Measurements from ENCODE around the gene ARHGAP26. TPM values are rescaled to one million over a fixed set of nuclear protein-coding genes. Genes with fewer than 3 reads are reported as not detected.

The ARHGAP26 gene
- total RNA-seq, 1 donor from 2014 or later: 36.7 TPM

DNA sequence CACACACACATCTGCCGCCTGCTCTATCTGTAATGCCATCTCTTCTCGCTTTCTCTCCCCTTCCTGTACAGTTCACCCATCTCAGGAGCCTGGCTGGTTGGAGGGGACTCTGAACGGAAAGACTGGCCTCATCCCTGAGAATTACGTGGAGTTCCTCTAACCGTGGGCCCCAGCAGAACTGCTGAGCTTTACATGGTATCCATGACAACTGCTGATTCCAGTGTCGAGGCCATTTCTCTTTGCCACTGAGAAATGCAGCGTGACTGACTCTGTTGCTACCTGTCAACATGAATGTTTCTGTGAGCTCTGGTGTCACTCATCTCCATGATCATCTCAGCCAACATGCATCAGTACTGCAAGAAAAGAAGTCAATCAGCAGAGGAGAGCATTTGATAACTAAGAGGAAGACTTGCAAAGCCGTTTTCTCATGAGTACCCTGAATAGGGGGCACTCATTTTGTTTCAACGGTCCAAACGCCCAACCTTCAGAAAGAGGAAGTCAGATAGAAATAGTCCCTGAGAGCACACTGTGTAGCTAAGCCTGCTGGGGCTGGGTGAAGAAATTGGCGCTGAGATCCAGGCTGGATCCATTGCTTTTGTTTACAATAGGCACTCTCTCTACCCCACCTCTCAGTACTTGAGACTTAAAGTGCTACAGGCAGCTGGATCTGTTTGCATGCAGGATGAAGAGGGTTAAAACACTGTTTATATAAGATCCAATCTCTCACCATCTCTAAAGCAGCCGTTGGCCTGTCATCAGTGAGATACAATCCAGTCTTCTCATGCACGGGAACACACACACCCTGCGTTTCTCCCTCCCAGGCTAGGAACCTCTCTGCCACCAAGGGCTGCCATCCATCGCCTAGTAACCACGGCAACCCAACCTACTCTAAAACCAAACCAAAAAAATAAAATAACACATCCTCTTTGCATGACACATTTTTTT lies 452.4 kb downstream of the ARHGAP26 start:
- DNase-seq: peak; percentile 71

DNA sequence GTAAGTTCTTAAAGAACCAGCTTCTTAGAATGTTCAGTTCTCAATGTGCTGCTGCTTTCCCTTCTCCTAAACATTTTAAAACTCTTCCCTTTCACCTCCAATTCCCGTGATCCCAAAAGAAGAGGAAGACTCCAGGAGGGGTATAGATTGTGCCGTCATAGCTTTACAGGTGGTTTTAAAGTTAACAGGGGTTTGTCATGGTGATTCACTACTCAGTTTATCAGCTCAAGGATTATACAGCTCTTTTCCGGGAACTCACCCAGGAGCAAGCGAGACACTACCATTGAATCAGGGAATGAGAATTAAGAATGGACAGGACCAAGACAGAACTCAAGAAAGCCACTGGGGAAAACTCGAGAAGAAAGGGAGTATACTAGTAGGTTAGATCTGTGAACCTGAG lies 454.5 kb downstream of the ARHGAP26 start:
- no peak for DNase-seq

GRCh38 chr5:143225511-143225910 lies 455.3 kb downstream of the ARHGAP26 start:
- DNase-seq: no peak

DNA sequence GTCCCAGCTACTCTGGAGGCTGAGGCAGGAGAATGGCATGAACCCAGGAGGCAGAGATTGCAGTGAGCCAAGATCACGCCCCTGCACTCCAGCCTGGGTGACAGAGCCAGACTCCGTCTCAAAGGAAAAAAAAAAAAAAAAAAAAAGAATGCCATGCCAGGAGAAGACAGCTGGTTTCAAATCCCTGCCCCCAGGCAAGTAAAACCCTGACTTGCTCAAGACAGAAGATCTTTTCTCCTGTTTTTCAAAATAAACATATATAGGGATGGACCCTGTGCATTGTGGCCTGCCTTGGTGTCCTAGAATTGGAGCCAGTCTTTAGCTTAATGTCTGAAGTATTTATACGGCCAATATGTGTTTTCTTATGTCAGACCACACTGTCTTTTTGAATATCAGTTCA lies 456.2 kb downstream of the ARHGAP26 start:
- no peak for DNase-seq

DNA sequence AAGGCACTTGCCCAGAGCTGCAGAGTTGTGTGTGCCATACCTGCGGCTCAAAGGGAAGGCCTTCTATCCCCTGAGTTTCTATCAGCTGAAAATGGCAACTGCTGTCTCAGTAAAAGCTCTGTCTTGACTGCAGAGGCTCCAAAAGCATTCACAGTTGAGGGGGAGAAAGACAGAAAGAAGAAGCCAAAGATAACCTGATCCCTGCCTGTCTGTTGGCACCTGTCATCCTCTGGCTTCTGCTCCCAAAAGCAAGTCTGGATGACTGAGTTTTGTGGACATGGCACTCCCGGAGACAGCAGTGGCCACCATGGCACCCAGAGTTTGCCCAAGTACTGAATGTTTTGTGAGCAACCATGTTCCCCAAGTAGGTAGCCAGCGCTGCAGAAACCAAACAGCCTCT lies 456.7 kb downstream of the ARHGAP26 start:
- no peak for DNase-seq

- no peak for DNase-seq
Observed at GRCh38 chr5:143227301-143227700, 457.1 kb downstream of the ARHGAP26 start.

GRCh38 chr5:143228597-143229293 lies 458.6 kb downstream of the ARHGAP26 start:
- no peak for DNase-seq

DNA sequence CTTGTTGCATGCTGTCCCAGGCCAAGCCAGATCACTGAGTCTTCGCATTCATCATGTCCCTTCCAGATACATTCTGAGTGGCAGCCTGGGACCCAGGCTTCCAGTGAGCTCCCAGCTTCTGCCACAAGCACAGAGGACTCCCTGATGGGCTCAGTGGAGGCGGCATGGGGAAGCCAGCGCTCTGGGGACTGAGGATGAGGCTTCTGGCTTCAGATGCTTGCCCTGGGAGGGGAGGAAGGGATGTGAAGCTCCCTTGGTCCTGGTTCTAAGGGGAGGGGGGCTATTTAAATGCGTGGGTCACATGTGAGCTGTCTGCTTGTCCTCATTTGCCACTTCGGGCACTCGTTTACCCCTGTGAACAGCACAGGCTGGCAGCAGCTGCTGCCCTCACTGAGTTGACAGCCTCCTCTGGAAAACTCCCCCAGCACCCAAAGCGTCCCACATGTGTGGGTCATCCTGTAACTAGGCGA lies 459.3 kb downstream of the ARHGAP26 start:
- DNase-seq: no peak

DNA sequence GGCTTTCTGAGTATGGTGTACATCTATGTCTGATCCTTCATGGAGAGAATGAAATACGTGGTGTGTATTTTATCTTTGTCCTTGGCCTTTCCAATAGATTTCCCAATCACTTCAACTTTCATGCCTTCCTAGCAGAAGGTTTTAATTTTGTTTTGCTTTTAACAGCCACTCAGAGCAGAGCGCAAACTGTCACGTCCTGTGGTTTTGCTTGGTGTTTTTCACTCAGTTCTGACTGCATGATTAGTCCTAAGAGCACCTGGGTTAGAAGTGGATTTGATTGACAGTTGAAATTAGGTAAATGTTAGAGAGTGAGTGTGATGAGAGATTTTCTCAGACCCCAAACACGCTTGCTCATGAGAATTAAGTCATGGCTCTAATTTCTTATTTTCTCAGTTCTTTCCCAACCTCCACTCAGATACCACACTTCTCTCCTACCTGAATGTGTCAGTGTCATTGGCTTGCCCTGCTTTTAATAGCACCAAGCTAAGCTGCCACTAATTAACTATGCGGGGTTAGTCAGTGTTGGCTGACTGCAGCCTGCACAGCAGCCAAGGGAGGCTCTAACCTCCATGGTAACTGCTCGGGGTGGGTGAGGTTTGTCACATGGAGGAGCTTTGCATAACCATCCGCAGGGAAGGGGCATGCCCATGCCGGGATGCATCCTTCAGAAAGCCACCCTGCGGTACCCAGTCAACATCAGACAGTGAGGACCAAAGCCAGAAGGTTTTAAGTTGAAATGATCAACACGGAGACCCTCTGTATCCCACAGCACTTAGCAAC lies 459.9 kb downstream of the ARHGAP26 start:
- DNase-seq: no peak

- DNase-seq: no peak
Observed at GRCh38 chr5:143230676-143230996, 460.5 kb downstream of the ARHGAP26 start.

- DNase-seq: no peak
Observed at GRCh38 chr5:143231416-143231815, 461.2 kb downstream of the ARHGAP26 start.

DNA sequence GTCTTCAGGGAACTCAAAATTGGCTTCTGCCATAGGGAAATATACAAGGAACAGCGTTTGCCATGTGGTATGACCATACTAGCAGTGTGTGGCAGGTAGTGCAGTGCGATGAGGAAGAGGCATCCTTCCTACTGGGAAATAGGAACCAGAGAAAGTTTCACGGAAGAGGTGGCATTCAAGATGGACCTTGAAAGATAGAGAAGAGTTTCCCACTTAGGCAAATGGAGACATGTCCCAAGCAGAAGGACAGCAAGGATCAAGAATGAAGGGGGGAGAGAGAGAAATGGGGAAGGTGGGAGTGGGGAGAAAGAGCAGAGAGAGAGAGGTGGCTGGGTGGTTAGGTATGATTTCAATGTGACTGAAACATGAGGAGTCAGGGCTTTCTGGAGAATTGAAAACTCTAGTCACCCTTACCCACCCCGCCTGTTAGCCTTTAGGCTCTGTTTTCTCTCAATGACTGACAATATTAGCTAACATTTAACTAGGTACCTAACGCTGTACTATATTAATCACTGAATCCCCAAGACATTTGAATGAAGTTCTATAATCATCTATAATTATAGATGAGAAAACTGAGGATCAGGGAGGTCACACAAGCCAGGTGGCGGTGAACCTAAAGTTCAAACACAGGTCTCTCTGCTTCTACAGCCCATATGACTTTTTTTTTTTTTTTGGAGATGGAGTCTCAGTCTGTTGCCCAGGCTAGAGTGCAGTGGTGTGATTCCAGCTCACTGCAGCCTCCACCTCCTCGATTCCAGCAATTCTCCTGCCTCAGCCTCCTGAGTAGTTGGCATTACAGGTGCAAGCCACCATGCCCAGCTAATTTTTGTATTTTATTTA lies 462.0 kb downstream of the ARHGAP26 start:
- DNase-seq: no peak

DNA sequence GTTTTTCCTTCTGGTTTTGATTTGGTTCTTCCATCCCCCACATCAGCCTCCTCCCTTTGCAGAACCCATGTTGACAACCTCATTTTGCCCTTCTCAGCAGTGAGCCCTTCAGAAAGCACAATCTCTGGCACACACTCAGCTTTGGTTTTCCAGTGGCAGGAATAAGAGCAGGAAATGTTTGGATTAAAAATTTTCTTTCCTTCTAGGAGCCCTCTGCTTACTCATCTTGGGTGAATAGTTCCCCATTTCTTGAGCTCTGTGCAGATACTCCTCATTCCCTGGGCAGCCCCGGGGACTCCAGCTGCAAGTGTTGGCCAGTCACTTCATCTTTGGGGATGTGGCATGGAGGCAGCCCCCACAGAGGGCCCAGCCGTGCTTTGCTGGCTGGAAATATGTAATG lies 462.9 kb downstream of the ARHGAP26 start:
- DNase-seq: peak; percentile 22

DNA sequence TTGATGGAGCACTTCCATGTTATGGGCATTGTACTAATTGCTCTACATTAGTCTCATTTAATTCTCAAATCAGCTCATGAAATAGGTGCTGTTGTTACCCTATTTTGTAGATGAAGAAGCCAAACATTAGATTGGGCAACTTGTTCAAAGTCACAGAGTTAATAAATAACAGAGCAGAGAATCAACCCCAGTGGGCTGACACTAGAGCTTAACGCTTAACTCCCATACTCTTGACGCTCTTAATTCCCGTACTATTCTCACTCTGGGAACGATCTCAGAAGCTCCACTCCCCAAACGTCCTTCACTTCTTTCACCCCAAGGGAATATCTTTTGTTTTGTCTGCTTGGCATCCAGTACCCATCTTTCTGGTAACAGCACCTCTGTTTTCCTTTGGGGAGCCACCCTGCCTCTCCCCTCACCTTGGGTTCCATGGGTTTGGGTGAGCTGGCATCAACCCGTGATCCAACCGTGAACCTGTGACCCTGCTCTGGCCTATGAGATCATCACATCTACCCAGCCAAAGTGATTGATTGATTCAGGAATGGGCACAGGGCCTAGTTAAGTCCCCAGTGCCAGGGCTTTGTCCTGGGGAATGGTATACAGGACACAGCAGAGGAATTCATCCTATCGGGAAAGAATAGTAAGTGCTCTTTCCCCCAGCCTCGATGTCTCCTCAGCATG lies 464.1 kb downstream of the ARHGAP26 start:
- DNase-seq: no peak

DNA sequence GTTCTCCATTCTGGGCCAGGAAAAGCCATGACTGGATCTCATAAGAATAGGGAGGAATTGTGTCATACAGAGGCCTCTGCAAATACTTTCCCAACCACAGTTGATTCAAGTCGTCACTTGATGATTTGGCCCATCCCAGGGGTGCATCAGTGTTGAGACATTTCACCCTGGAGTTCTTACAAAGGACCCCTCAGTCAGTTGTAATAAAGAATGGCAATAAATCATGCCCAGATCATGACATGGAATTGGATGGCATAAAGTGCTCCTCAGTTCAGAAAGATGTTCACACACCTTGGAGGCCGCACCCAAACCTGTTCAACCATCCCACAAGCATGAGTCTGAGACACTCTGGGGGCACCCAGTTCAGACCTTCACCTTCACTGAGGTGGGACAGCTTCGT lies 465.2 kb downstream of the ARHGAP26 start:
- DNase-seq: no peak

DNA sequence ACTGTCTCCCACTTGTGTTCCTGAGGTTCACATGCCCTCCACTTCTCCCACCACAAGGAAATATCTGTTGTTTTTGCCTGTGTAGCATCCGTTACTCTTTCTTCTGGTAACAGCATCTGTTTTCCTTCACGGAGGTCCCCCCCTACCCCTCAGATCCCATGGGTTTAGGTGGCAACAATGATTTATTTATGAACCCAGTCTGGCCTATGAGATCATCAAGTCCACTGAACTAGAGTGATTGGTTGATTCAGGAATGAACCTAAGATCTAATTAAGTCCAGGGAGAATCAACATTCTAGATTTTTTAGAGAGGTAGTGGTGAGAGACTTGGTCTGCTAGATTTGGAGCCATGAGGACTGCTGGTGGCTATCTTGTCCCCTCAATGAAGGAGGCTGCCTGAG lies 466.5 kb downstream of the ARHGAP26 start:
- DNase-seq: no peak

DNA sequence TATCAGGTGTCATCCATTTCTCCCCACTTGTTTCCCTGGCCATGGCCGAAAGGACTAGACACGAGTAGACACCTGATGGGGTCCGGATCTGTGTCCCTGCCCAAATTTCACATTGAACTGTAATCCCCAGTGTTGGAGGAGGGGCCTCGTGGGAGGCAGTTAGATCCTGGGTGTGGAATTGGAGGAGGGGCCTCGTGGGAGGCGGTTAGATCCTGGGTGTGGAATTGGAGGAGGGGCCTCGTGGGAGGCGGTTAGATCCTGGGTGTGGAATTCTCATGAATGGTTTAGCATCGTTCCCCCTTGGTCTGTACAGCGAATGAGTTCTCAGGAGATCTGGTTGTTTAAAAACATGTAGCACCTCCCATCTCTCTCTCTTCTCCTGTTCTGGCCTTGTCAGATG lies 467.5 kb downstream of the ARHGAP26 start:
- DNase-seq: no peak

- no peak for DNase-seq
Observed at GRCh38 chr5:143238620-143239019, 468.4 kb downstream of the ARHGAP26 start.

GRCh38 chr5:143239882-143240518 lies 469.8 kb downstream of the ARHGAP26 start:
- no peak for DNase-seq

GRCh38 chr5:143241892-143242291 lies 471.7 kb downstream of the ARHGAP26 start:
- no peak for DNase-seq

DNA sequence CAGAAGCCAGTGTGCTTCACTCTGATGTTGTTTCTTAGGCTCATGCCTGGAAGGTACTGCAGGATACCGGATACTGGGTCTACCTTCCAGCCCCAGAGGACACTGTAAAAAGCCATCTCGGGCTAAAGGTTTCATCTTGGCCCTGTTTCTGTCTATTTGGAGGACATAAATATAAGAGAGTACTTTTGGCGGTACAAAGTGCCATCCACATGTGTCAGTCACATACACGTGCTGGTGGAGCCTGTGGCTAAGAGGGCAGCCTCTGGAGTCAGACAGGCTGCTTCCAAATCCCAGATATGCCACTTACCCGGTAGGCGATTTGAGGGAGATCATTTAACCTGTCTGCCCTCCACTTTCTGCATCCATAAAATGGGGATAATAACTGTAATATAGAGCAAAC lies 472.9 kb downstream of the ARHGAP26 start:
- no peak for DNase-seq
